Hypothalamus (tissue), 51 donors: ENCODE data around the gene FBXO46.
A peak's percentile ranks its signal among the peaks of the same experiment; 100 is the strongest.
"Not testable (repeated sequence)": the region's sequence is repeated elsewhere in the genome, so short reads cannot be mapped to it uniquely, and the experiment has no call there.

Experiments
- DNase-seq, 51 donors: peaks; one replicate each; lab custom pipeline; 2025; lab: John Stamatoyannopoulos, UW

The FBXO46 gene

GRCh38 chr19:45766869-45767346 is 36.2 kb upstream of the FBXO46 start:
- peak in 1 of 51 donors; percentile 51 for DNase-seq

DNA sequence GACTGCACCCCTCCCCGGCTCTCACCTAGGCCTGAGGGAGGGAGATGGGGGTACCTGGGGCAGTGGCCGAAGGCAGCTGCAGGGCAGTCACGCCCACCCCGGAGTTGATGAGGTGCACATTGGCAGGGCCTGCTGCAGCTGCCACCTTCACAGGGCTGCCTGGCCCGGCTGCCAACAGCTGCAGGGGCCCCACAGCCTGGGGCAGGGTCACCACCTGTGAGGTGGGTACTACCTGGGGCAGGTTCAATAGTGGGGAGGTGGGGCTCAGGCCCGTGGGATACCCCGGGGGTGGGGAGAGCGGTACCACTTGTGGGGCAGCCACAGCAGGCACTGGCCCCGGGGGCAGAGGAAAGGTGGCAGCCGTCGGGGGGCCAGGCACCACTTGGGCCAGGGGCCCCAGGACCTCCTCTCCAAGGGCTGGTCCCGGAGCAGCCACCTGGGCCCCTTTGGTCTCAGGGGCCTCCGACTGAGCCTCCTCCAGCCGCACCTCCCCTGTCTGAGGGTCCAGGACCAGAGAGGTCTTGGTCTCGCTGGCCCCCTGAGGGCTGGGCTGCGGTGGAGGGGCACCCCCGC is 35.7 kb upstream of the FBXO46 start:
- no peak for DNase-seq

- no peak for DNase-seq
These were observed 35.1 kb upstream of the FBXO46 start for GRCh38 chr19:45765702-45766295.

DNA sequence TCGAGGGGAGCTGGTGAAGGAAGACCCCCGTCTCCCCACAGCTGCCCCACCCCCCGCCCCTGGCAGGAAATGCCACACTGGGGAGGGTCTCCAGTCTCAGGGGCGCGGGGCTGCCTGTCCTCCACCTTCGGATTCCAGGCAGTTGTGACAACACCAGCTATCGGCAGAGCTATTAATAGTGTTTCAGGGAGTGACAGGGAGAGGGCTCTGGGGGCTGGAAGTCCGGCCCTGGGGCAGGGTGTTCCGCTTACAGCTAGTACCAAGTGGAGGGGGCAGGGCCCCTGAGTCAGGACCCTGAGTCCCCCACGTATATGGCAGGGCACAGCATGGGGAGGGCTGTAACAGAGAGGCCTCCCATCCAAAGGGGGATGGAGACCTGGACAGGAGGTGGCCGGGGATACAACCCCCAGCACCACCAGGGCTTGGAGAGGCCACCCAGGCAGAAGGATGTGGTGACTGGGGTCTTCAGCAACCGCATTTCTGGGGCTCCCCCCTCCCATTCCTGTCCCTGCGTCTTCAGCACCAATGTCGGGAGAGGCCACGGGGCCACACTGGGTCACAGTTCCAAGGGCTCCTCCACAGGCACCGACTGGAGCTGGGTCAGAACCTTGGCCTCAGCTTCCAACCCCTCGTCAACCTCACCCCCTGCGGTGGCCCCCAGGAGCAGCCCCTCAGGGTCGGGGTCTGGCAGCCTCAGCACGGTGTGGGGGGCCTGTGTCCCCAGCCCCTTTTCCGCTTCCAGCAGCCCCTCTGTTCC is 34.4 kb upstream of the FBXO46 start:
- DNase-seq: no peak

- DNase-seq: no peak
These were observed 33.8 kb upstream of the FBXO46 start for GRCh38 chr19:45764475-45764874.

DNA sequence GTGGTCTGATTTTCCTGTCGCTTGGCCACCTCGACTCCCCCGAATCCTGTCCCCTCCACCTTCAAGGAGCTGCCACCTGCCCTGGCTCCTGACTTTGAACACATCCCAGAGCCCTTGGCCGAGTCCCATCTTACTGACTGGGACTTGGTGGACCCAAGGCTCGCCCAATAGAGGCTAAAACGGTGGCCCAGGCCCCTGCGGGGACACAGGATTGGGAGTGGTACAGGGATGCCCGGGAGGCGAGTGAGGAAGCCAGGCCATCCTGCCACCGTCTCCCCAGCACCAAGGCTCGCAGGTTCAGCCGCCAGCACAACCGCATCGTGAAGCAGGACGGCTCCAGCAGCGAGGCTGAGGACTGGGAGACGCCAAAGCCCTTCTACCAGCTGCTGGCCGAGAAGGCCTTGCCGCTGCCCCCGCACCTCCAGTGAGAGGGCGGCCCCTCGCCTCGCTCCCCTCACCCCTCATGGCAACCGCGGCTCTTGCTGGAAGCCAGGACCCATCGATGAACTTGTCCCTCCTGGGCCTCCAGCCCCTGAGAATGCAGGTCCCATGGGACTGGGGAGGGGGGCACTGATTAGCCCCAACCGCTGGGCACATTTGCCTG is 33.1 kb upstream of the FBXO46 start:
- no peak for DNase-seq

DNA sequence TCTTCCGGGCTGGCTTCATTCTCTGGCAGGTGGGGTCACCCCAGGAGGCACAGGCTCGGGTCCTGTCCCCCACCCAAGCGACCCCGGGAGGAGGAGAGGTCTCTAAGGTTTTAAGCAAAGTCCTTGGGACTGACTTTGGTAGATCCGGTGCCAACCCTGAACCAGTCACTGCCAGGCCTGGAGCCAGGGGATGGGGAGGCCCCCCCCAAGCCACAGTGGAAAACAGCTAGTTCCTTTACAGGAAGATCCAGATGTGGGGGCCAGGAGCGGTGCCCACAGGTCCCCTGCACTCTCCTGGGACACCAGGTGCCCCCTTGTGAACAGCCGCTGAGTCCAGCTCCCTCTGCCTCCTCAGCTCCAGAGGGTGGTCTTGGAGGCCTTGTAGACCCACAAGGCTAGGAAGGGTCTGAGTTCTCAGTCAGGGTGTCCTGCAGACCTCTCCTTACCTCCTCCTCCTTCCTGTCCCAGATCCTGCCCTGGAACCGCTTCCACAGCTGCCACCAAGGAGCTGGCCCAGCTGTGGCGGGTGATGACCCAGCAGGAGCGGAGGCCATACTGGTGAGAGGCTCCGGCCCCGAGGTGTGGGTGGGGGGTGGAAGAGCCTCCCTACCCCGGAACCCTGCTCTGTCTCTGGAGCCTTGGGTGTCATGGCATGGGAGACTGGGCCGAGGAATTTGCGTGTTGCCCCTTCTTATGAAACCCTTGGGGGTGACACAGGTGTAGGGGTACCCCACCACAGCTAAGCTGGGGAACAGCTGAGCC is 32.4 kb upstream of the FBXO46 start:
- DNase-seq: no peak

DNA sequence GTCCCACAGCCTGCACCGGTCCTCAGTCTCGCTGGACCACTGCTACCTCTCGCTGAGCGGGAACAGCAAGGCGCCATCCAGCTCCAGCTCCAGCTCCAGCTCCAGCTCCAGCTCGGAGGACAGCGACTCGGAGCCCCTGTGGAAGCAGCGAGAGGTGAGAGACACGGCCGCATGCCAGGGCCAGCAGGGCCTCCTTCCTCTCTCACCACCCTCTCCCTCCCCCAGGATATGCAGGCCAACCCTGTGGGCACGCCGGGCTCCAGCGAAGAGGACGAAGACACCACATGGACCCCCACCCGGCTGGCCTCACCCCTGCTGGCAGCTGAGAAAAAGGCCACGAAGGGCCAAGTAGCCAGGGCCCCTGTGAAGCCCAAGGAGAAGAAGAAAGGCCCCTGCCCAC is 31.0 kb upstream of the FBXO46 start:
- DNase-seq: no peak

GRCh38 chr19:45758921-45759320 is 28.2 kb upstream of the FBXO46 start:
- DNase-seq: no peak

DNA sequence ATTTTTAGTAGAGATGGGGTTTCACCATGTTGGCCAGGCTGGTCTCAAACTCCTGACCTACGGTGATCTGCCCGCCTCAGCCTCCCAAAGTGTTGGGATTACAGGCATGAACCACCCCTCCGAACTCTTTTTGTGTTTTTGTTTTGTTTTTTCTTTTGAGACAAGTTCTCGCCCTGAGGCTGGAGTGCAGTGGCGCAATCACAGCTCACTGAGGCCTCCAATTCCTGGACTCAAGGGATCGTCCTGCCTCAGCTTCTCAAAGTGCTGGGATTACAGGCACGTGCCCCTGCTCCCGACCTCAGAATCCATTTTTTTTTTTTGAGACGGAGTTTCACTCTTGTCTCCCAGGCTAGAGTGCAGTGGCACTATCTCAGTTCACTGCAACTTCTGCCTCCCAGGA is 27.0 kb upstream of the FBXO46 start:
- DNase-seq: no peak

DNA sequence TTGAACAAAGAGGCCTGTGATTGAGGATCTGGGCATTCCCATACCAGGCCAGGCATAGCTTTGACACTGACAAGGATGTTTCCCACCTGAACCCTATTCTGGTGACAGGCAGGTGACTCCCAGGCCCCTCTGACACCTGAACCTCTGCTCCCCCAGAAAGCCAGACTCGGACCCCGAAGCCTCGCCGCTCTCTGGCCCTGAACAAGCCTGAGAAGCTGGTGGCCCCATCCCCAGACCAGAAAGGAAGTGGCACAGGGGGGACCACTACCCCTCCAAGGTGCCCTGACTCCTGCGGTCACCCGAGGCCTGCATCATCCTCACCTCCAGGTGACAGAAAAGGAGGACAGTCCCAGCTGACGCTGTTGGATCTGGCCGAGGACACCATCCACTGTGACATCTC is 23.6 kb upstream of the FBXO46 start:
- no peak for DNase-seq

- no peak for DNase-seq
These were observed 22.9 kb upstream of the FBXO46 start for GRCh38 chr19:45753548-45753947.

GRCh38 chr19:45752639-45753038 is 21.9 kb upstream of the FBXO46 start:
- no peak for DNase-seq

DNA sequence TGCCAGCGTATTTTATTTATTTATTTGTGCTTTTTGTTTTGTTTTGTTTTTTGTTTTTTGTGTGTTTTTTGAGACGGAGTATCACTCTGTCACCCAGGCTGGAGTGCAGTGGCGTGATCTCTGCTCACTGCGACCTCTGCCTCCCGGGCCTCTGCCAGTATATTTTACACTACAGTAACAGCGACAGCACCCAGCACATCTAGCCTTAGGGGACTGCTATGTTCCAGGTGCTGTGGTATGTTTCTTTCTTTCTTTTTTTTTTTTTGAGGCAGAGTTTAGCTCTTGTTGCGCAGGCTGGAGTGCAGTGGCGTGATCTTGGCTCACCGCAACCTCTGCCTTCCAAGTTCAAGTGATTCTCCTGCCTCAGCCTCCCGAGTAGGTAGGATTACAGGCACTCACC is 20.8 kb upstream of the FBXO46 start:
- not testable (repeated sequence) for DNase-seq

DNA sequence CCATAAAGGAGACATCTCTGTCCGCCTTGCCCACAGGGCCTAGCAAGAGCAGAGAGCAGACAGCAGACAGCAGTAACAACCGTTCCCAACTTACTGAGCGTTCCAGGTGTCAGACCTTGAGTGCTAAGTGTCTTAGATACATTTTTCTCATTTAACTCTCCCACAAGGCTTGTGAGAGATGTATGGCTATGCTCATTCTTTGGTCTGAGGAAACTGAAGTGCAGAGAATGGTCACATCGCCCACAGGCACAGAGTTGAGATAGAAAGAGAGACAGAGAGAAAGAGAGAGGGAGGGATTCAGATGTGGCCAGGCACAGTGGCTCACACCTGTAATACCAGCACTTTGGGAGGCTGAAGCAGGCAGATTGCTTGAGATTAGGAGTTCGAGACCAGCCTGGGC is 16.8 kb upstream of the FBXO46 start:
- no peak for DNase-seq

- no peak for DNase-seq
These were observed 16.2 kb upstream of the FBXO46 start for GRCh38 chr19:45746866-45747265.

- DNase-seq: no peak
These were observed 14.9 kb upstream of the FBXO46 start for GRCh38 chr19:45745606-45746005.

GRCh38 chr19:45742969-45743368 is 12.3 kb upstream of the FBXO46 start:
- DNase-seq: no peak

DNA sequence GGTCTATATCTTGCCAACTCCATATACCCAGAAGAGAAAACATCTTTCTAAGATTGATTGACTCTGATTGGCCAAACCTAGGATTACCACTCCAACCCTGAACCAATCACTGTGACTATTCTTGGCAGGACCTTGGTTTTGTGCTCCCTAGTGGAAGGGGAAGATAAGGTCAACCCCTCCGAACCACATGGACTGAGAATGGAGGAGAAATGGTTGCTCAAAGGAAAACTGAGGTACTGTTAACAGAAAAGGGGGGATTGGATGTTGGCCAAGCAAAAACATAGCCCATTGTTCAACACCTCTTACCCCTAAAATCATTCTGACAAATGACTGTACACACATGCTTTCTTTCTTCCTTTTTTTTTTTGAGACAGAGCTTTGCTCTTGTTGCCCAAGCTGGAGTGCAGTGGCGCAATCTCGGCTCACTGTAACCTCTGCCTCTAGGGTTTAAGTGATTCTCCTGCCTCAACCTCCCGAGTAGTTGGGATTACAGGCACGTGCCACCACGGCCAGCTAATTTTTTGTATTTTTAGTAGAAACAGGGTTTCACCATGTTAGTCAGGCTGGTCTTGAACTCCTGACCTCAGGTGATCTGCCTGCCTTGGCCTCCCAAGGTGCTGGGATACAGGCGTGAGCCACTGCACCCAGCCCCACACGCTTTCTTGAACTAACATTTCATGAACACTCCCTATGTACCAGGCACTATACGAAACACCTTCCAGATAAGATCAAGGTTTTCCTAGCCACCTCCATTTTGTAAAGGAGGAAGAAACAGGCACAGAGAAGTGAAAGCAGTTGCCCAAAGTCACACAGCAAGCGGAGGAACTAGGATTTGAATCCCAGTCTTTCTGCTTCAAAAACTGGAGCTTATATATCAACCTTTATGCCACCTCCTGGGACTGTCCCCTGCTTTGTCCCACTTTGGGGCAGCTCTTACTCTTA is 9.1 kb upstream of the FBXO46 start:
- no peak for DNase-seq
